Thyroid gland (tissue), 4 donors: Measurements from ENCODE around the gene POFUT2. TPM values are rescaled to one million over a fixed set of nuclear protein-coding genes. Genes with fewer than 3 reads are reported as not detected.

ENCODE experiments used
- DNase-seq, 2 donors: peaks; one replicate each; pipeline ENCODE4 v3.0.0-alpha.2; 2019
- H3K27ac ChIP-seq, 3 donors: fragments of 200-600 bp; sonication (generic); 1 replicate in 2 of 3; 2 replicates in 1 of 3; pipeline ENCODE4 v1.5.1; 2016 to 2019; ENCODE audit warnings: mild to moderate bottlenecking in 1 of 3, moderate library complexity in 1 of 3
- H3K27me3 ChIP-seq: fragments of 200-600 bp; sonication (generic); one replicate; pipeline ENCODE4 v1.5.1; 2019
- H3K36me3 ChIP-seq, 2 donors: fragments of 200-600 bp; sonication (generic); one replicate each; pipeline ENCODE4 v1.5.1; 2016 to 2019
- H3K4me1 ChIP-seq, 2 donors: fragments of 200-600 bp; sonication (generic); one replicate each; pipeline ENCODE4 v1.5.1; 2017 to 2019
- H3K4me3 ChIP-seq, 3 donors: fragments of 200-600 bp; sonication (generic); replicated peaks in 1 of 3; 1 replicate in 2 of 3; 2 replicates in 1 of 3; pipeline ENCODE4 v1.5.1; 2016; ENCODE audit warnings: mild to moderate bottlenecking in 1 of 3
- H3K9me3 ChIP-seq: fragments of 200-600 bp; sonication (generic); one replicate; pipeline ENCODE4 v1.5.1; 2017
- POLR2A ChIP-seq, 2 donors: fragments of 450-650 bp; IDR thresholded peaks; one replicate each; pipeline ENCODE4 v1.6.1; 2017; ENCODE audit warnings: antibody characterized with exemption in 2 of 2, mild to moderate bottlenecking in 2 of 2, moderate library complexity in 1 of 2
- WGBS, 2 donors: methylation state at CpG; one replicate each; pipeline ENCODE4 v1.1.5; 2017; 5-methylcytosine and 5-hydroxymethylcytosine counted together
- intact Hi-C: fragments of 100-400 bp; cut with DNase I; formaldehyde crosslinking; loops from one replicate; pipeline ENCODE4 v1.15.1; 2023
- total RNA-seq, 4 donors: library from RNA; depleted of rRNA; stranded (reverse); fragments of >200 nt; gene quantifications; one replicate each; pipeline ENCODE4 v1.2.3, GENCODE V29; 2016
- TF ChIP-seq, protein P1 (sequence below), 6 experiments: fragments of 200-600 bp in 3 of 6; fragments of 450-650 bp in 3 of 6; sonication (generic) in 3 of 6; IDR thresholded peaks; one replicate each; pipeline ENCODE4 v1.5.1; 2016 to 2019; ENCODE audit warnings: antibody characterized with exemption in 6 of 6, mild to moderate bottlenecking in 2 of 6, inconsistent platforms in 1 of 6, moderate library complexity in 1 of 6

POFUT2 gene, protein sequence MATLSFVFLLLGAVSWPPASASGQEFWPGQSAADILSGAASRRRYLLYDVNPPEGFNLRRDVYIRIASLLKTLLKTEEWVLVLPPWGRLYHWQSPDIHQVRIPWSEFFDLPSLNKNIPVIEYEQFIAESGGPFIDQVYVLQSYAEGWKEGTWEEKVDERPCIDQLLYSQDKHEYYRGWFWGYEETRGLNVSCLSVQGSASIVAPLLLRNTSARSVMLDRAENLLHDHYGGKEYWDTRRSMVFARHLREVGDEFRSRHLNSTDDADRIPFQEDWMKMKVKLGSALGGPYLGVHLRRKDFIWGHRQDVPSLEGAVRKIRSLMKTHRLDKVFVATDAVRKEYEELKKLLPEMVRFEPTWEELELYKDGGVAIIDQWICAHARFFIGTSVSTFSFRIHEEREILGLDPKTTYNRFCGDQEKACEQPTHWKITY
- total RNA-seq: 10 to 100 TPM; 20.2 to 52.2 (median 40.5) TPM

DNA sequence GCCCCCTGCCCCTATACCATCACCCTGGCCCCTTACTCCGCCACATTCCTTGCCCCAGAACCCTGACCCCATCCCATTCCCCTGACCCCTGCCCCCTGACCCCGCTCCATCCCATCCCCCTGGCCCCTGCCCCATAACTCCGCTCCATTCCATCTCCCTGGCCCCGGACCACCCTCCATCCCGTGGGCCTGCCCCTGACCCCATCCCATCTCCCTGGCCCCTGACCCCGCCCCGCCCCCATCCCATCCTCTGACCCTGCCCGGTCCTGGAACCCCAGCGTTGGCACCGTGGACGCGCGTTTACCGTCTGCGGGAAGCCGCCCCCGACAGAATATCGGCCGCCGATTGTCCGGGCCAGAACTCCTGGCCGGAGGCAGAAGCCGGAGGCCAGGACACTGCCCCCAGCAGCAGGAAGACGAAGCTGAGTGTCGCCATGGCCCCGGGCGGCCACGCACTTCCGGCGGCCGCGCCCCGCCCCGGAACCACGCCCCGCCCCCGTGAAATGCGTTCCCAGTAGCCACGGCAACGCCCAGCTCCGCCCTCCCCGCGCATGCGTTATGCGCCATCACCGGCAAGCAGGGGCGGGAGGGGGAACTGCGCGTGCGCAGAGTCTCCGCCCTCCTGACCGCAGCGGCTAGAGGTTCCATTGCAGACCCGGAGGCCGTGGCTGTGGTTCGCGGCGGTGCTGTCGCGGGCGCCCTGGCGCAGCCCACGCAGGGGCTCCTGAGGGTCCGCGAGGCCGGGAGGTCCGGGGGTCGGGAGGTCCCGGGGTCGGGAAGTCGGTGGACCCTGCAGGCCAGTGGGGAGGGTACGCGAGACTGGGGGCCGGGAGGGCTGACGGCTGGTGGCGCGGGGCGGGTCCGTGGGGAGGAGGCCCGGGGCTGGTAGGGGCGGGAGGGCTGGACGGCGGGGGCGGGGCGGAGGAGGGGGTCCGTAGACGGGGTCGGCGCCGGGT is at the start of gene POFUT2:
Gene POFUT2 (minus strand): TSS at position 458 of the 954 bp plus-strand sequence. CDS start 24 bp downstream, at position 434.
- 0% methylated on average over 8 to 9 of the region's 90 CpGs for WGBS, 2 donors
- Histone ChIP-seq H3K4me3 (peak within 1 kb of the TSS in 2 of 3 donors; percentile 45 to 90), H3K4me1 (peaks cover 17 to 29% of the 10 kb centered on the region in 2 donors)

DNA sequence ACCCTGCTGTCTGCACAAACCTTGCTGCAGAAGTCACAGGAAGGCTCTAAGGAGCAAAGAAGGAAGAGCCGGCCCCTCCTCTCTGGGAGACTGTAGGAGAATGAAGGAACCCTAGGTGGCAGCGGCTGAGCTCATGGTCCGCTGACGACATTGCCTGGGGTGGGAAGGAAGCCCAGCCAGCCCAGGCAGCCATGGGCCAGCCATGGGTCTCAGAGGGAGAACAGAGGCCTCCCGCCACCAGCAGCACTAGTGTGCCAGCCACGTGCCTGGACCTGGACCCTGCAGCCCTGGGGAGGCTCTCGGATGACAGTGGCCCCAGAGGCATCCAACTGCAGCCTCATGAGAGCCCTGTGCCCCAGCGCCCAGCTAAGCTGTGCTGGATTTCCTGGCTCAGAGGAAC is 49.2 kb upstream of the POFUT2 start:
- TF ChIP-seq, protein P1, sequence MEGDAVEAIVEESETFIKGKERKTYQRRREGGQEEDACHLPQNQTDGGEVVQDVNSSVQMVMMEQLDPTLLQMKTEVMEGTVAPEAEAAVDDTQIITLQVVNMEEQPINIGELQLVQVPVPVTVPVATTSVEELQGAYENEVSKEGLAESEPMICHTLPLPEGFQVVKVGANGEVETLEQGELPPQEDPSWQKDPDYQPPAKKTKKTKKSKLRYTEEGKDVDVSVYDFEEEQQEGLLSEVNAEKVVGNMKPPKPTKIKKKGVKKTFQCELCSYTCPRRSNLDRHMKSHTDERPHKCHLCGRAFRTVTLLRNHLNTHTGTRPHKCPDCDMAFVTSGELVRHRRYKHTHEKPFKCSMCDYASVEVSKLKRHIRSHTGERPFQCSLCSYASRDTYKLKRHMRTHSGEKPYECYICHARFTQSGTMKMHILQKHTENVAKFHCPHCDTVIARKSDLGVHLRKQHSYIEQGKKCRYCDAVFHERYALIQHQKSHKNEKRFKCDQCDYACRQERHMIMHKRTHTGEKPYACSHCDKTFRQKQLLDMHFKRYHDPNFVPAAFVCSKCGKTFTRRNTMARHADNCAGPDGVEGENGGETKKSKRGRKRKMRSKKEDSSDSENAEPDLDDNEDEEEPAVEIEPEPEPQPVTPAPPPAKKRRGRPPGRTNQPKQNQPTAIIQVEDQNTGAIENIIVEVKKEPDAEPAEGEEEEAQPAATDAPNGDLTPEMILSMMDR (IDR thresholded peaks at IDR 0.05): no peak
- TF ChIP-seq POLR2A (IDR thresholded peaks at IDR 0.05): no peak

More for the DNA sequence above, at the start of gene POFUT2:
- H3K27me3 ChIP-seq: no peaks in the 10 kb centered on the region
- peak in 1 of 2 donors; percentile 88 for TF ChIP-seq POLR2A (IDR thresholded peaks at IDR 0.05)
- TF ChIP-seq, protein P1 (IDR thresholded peaks at IDR 0.05): peak in 1 of 6 experiments; percentile 4
- peak within 1 kb of the TSS; percentile 50 to 80 (median 66) for H3K27ac ChIP-seq
- no peaks in the 10 kb centered on the region for H3K9me3 ChIP-seq
- intact Hi-C loops: loop anchor here (10.0 kb wide), 2 partner anchors 307 to 343 kb away; partner anchors contain the start of gene SLX9
- peaks cover 27% of the 10 kb centered on the region in 2 donors for H3K36me3 ChIP-seq
- DNase-seq: peak; percentile 96 to 97

DNA sequence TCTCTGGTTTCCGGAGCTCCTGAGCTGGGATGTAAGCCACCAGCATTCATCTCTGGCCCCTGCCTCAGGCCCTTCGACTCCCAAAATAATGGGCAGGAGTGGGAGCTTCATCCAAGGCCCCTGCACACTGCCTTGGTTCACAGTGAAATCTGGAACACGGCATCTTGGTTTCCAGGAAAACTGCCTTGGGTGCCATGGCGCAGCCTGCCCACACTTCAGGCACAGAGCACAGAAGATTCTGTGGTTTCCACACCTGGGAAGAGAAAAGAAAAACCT is 48.8 kb upstream of the POFUT2 start:
- no peak for DNase-seq
- H3K9me3 ChIP-seq: no peaks in the 10 kb centered on the region
- intact Hi-C loops: loop anchor here (10.0 kb wide), 1 partner anchor 88 kb away; no protein-coding TSS in a partner anchor
- WGBS, 2 donors: 74 to 81% methylated on average over 2 to 4 of the region's 4 CpGs
- peaks cover 28 to 51% of the 10 kb centered on the region in 2 donors for H3K4me1 ChIP-seq
- H3K27ac ChIP-seq: peak overlapping the region; percentile 47 to 67 (median 64)
- H3K4me3 ChIP-seq: no peak overlapping the region
- H3K27me3 ChIP-seq: no peaks in the 10 kb centered on the region
- no peaks in the 10 kb centered on the region for H3K36me3 ChIP-seq
- no peak for TF ChIP-seq POLR2A (IDR thresholded peaks at IDR 0.05)
- TF ChIP-seq, protein P1 (IDR thresholded peaks at IDR 0.05): no peak

More for the DNA sequence above, 49.2 kb upstream of the POFUT2 start:
- Histone ChIP-seq H3K27me3 (no peaks in the 10 kb centered on the region), H3K9me3 (no peaks in the 10 kb centered on the region), H3K36me3 (no peaks in the 10 kb centered on the region), H3K4me1 (peaks cover 29 to 47% of the 10 kb centered on the region in 2 donors), H3K27ac (peak overlapping the region; percentile 47 to 67 (median 64)), H3K4me3 (no peak overlapping the region)
- intact Hi-C loops: loop anchor here (10.0 kb wide), 1 partner anchor 88 kb away; no protein-coding TSS in a partner anchor
- 26 to 55% methylated on average over 3 to 4 of the region's 8 CpGs for WGBS, 2 donors
- peak; percentile 75 to 86 for DNase-seq

DNA sequence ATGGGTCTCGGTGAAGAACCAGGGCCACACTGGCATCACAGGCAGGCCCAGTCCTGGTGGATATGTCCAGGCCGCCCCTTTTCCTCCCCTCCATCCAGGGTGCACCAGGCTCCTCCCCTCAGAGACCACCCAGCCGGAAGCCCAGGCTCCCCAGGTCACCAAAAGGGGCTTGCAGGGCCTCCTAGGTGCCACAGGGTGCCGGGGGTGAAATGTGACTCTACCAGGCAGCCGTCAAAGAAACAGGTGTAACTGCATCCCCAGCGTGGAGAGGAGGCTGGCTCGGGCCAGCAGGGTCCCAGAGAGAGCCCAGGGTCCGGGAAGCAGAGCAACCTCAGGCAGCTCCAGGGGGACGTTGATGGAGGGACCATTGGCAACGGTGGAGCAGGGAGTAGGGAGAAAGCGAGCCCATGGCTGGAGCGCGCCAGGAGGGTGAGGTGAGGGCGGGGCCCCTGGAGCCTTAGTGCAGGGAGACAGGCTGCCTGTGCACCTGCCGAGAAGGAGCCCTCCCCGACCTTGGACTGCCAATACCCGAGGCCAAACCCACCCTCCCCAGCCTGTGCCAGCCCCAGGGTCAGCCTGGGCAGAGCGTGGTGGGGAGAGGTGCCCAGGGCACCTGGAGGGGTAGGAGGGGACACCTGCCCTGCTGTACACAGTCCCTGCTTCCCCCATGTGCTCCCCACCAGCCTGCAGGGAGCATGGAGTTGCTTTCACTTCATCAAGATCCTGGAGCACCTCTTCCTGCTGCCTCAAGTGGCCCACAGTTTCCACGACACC is 48.3 kb upstream of the POFUT2 start:
- TF ChIP-seq POLR2A (IDR thresholded peaks at IDR 0.05): no peak
- TF ChIP-seq, protein P1 (IDR thresholded peaks at IDR 0.05): no peak
- Histone ChIP-seq H3K4me1 (peaks cover 26 to 56% of the 10 kb centered on the region in 2 donors), H3K9me3 (no peaks in the 10 kb centered on the region), H3K27ac (peak overlapping the region; percentile 38 to 64 (median 47)), H3K27me3 (no peaks in the 10 kb centered on the region), H3K4me3 (no peak overlapping the region), H3K36me3 (no peaks in the 10 kb centered on the region)
- 89 to 90% methylated on average over 15 of the region's 19 CpGs for WGBS, 2 donors
- peak in 1 of 2 donors; percentile 36 for DNase-seq
- intact Hi-C loops: loop anchor here (10.0 kb wide), 1 partner anchor 89 kb away; no protein-coding TSS in a partner anchor
